ENCODE measurements around the gene C15orf40. TPM values are rescaled to one million over a fixed set of nuclear protein-coding genes. Genes with fewer than 3 reads are reported as not detected.
"Not testable (repeated sequence)": the region's sequence is repeated elsewhere in the genome, so short reads cannot be mapped to it uniquely, and the experiment has no call there.

The C15orf40 gene
- total and polyA plus RNA-seq, 8 donors = 2.3 to 40.9 (median 15.2) TPM

DNA sequence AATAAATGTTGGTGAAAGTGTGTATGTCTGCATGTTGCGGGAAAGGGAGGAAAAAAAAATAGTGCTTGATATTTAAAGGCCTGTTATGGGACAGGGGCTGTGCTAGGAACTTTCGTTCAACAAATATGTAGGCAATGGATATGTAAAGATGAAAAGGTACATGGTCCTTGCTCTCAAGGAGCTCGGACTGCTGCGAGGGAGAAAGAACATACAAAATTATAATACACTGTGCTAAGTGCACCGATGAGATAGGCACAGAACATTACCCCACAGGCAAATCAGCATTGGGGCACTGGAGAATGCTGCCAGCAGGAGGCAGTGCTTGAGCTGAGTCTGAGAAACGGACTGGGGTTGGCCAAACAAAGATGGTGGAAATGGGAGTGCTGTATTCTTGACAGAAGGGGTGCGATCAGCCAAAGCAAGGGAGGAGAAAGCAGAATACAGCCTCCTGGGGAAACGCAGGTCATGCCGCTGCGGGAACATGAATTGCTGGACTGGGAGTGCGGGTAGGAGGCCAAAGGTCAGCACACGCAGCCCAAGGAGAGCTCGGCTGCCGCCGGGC is 649 bp downstream of the C15orf40 start:
- 5 to 8% (median 6%) methylated on average over 15 of the region's 15 CpGs for WGBS, 5 donors
- no peaks in the 10 kb centered on the region for H3K9me3 ChIP-seq
- intact Hi-C loops (cut with DNase I; ENCODE audit: low total_unique reads) = no loop called here

DNA sequence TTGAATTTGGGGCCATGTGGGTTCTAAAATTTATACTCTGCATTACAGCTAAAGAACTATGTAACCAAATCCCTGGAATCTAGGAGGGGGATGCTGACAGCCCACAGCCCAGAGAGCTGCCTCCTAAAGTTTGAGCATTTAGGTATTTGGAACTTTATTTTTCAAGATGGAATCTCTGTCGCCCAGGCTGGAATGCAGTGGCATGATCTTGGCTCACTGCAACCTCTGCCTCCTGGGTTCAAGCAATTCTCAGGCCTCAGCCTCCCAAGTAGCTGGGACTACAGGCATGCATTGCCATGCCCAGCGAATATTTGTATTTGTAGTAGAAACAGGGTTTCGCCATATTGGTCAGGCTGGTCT is 10.8 kb downstream of the C15orf40 start:
- Histone ChIP-seq H3K27ac (peak overlapping the region in 2 of 5 donors; percentile 63 to 70), H3K36me3 (peaks cover 0 to 27% (median 24%) of the 10 kb centered on the region in 4 donors), H3K4me1 (peaks cover 9 to 13% (median 9%) of the 10 kb centered on the region in 4 donors), H3K4me3 (peak overlapping the region in 1 of 4 donors; percentile 12)
- WGBS, 5 donors = 83 to 98% (median 93%) methylated on average over 3 of the region's 3 CpGs
- intact Hi-C loops (cut with DNase I; ENCODE audit: low total_unique reads) = loop anchor here (5.0 kb wide), 1 partner anchor 153 kb away; no protein-coding TSS in a partner anchor
- DNase-seq, H3K27me3 ChIP-seq, H3K9me3 ChIP-seq: not testable (repeated sequence)

More for the DNA sequence above, 649 bp downstream of the C15orf40 start:
- H3K27ac ChIP-seq = peak overlapping the region; percentile 84 to 96 (median 89)
- TF ChIP-seq, protein P1, sequence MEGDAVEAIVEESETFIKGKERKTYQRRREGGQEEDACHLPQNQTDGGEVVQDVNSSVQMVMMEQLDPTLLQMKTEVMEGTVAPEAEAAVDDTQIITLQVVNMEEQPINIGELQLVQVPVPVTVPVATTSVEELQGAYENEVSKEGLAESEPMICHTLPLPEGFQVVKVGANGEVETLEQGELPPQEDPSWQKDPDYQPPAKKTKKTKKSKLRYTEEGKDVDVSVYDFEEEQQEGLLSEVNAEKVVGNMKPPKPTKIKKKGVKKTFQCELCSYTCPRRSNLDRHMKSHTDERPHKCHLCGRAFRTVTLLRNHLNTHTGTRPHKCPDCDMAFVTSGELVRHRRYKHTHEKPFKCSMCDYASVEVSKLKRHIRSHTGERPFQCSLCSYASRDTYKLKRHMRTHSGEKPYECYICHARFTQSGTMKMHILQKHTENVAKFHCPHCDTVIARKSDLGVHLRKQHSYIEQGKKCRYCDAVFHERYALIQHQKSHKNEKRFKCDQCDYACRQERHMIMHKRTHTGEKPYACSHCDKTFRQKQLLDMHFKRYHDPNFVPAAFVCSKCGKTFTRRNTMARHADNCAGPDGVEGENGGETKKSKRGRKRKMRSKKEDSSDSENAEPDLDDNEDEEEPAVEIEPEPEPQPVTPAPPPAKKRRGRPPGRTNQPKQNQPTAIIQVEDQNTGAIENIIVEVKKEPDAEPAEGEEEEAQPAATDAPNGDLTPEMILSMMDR (IDR thresholded peaks at IDR 0.05) = peak in 5 of 7 experiments; percentile 37 to 83 (median 57)
- TF ChIP-seq POLR2AphosphoS5 (IDR thresholded peaks at IDR 0.05) = peak in 1 of 3 donors; percentile 43
- TF ChIP-seq POLR2A (IDR thresholded peaks at IDR 0.05) = no peak
- TF ChIP-seq EP300 (IDR thresholded peaks at IDR 0.05) = no peak
- H3K27me3 ChIP-seq = no peaks in the 10 kb centered on the region
- peaks cover 24 to 46% (median 39%) of the 10 kb centered on the region in 4 donors for H3K36me3 ChIP-seq
- peak overlapping the region; percentile 82 to 100 (median 96) for H3K4me3 ChIP-seq
- DNase-seq = peak; percentile 64 to 92
- peaks cover 20 to 48% (median 34%) of the 10 kb centered on the region in 4 donors for H3K4me1 ChIP-seq

DNA sequence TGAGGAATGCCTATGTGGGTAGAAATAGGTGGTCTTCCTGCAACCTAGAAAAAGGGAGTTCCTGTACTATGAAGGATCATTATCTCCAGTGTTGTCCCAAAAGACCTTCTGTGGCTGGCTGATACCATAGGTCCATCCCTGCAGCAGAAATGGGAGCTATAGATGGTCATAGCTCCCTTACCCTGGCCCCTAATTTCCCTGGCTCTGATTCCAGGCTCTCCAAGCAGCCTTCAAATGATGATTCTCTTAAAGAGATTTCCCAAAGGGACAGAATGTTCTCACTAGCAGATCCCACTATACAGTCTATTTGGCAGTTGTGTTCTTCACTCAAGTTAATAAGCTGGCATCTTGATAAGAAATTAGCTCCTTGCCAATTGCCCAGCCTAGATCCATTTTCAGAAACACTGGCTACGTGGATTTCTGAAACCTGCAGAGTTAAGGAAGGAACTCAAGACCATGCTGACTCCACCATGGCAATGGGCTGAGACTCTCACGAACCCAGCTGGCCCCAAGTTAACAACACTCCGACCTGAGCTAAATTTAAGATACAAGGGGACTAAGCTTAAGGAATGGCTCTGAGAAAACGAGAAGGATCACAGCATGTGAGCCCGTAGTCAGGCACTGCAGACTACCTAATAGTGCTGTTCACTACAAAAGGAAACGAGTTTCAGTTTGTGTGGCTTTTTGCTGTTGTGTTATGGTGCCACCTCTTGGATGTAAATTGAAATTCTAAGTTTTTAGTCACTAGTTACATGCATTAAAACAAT is 11.4 kb downstream of the C15orf40 start:
- Histone ChIP-seq H3K9me3 (no peaks in the 10 kb centered on the region), H3K27me3 (no peaks in the 10 kb centered on the region), H3K4me1 (peaks cover 9 to 13% (median 9%) of the 10 kb centered on the region in 4 donors), H3K27ac (peak overlapping the region; percentile 48 to 88 (median 63)), H3K4me3 (peak overlapping the region in 3 of 4 donors; percentile 12 to 35 (median 16)), H3K36me3 (peaks cover 0 to 21% (median 18%) of the 10 kb centered on the region in 4 donors)
- intact Hi-C loops (cut with DNase I; ENCODE audit: low total_unique reads) = loop anchor here (5.0 kb wide), 1 partner anchor 153 kb away; no protein-coding TSS in a partner anchor
- DNase-seq = peak in 1 of 2 donors; percentile 74
- WGBS, 5 donors = 6 to 10% (median 8%) methylated on average over 6 of the region's 6 CpGs
- TF ChIP-seq, protein P1 (IDR thresholded peaks at IDR 0.05) = peak in 4 of 7 experiments; percentile 5 to 70 (median 36)
- TF ChIP-seq POLR2AphosphoS5 (IDR thresholded peaks at IDR 0.05) (peak in 1 of 3 donors; percentile 64), POLR2A (IDR thresholded peaks at IDR 0.05) (no peak), EP300 (IDR thresholded peaks at IDR 0.05) (no peak)

DNA sequence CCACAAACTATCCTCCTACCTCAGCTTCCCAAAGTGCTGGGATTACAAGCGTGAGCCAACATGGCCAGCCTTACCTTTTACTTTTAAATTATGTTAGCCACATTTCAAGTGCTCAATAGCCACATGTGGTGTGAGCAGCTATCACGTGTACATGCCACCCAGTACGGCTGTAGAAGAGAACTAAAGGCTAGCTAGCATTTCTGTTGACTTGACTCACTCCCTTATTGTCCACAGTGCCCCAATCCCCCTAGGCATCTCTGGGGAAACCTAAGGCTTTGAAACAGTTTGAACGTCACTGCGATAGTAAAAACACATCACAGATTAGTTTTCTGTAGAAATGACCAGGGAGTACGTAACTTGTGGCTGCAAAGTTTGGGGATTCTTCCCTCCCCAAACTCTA is 12.0 kb downstream of the C15orf40 start:
- intact Hi-C loops (cut with DNase I; ENCODE audit: low total_unique reads) = no loop called here

More for the DNA sequence above, 12.0 kb downstream of the C15orf40 start:
- DNase-seq = no peak
- no peak for TF ChIP-seq EP300 (IDR thresholded peaks at IDR 0.05)
- TF ChIP-seq POLR2AphosphoS5 (IDR thresholded peaks at IDR 0.05) = no peak
- TF ChIP-seq, protein P1 (IDR thresholded peaks at IDR 0.05) = no peak
- no peak for TF ChIP-seq POLR2A (IDR thresholded peaks at IDR 0.05)
- peak overlapping the region in 1 of 5 donors; percentile 70 for H3K27ac ChIP-seq
- H3K9me3 ChIP-seq = no peaks in the 10 kb centered on the region
- peaks cover 9 to 13% (median 9%) of the 10 kb centered on the region in 4 donors for H3K4me1 ChIP-seq
- WGBS, 5 donors = 87 to 91% (median 87%) methylated on average over 6 of the region's 6 CpGs
- H3K27me3 ChIP-seq = no peaks in the 10 kb centered on the region
- H3K36me3 ChIP-seq = peaks cover 0 to 16% (median 12%) of the 10 kb centered on the region in 4 donors
- H3K4me3 ChIP-seq = no peak overlapping the region
